ENCODE data around the gene CLEC2D.
A peak's percentile ranks its signal among the peaks of the same experiment; 100 is the strongest.

Gene CLEC2D

DNA sequence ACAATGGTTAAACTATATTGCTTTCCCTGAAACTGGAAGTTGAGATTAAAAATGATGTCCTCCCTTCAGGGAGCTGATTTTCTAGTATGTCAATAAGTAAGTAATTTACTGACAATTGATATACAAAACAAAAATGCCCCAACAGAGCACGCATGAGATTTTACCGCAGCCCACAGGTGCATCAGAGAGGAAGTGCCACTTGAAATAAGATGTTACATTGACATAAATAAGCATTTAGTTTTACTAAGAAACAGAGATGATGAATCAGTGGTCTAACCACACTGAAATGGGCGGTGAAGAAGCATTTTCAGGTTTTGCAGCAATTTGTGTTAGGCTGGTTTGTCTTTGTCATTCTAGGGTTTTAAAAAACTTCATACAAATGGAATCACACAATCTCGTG lies 72.2 kb downstream of the CLEC2D start:
- H3K4me3 ChIP-seq (ENCODE audit: low read depth, low read length), result no peak overlapping the region
- TF ChIP-seq, protein P1, sequence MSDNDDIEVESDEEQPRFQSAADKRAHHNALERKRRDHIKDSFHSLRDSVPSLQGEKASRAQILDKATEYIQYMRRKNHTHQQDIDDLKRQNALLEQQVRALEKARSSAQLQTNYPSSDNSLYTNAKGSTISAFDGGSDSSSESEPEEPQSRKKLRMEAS (IDR thresholded peaks at IDR 0.05; ENCODE audit: low read depth, low read length), result no peak
- TF ChIP-seq, protein P2, sequence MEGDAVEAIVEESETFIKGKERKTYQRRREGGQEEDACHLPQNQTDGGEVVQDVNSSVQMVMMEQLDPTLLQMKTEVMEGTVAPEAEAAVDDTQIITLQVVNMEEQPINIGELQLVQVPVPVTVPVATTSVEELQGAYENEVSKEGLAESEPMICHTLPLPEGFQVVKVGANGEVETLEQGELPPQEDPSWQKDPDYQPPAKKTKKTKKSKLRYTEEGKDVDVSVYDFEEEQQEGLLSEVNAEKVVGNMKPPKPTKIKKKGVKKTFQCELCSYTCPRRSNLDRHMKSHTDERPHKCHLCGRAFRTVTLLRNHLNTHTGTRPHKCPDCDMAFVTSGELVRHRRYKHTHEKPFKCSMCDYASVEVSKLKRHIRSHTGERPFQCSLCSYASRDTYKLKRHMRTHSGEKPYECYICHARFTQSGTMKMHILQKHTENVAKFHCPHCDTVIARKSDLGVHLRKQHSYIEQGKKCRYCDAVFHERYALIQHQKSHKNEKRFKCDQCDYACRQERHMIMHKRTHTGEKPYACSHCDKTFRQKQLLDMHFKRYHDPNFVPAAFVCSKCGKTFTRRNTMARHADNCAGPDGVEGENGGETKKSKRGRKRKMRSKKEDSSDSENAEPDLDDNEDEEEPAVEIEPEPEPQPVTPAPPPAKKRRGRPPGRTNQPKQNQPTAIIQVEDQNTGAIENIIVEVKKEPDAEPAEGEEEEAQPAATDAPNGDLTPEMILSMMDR (IDR thresholded peaks at IDR 0.05; ENCODE audit: low read depth, low read length), result no peak
- peak; percentile 49 for DNase-seq (ENCODE audit: low read depth)

DNA sequence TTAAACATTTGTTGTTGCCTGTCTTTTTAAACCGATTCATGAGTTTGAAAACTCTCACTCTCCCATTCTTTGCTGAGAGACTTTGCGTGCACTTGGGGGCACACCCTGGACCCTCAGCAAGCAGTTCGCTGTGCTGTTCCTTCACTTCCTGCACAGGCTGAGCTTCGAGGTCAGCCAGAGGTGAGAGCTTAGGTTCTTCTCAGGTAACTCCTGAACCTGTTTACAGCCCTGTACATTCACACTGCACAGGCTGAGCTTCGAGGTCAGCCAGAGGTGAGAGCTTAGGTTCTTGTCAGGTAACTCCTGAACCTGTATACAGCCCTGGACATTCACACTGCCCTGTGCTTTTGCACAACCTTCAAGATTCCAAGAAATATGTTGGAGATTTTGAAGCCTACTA lies 73.1 kb downstream of the CLEC2D start:
- no peak overlapping the region for H3K4me3 ChIP-seq (ENCODE audit: low read depth, low read length)
- no peak for DNase-seq (ENCODE audit: low read depth)
- no peak for TF ChIP-seq POLR2A (IDR thresholded peaks at IDR 0.05; ENCODE audit: extremely low read depth, insufficient read length)

DNA sequence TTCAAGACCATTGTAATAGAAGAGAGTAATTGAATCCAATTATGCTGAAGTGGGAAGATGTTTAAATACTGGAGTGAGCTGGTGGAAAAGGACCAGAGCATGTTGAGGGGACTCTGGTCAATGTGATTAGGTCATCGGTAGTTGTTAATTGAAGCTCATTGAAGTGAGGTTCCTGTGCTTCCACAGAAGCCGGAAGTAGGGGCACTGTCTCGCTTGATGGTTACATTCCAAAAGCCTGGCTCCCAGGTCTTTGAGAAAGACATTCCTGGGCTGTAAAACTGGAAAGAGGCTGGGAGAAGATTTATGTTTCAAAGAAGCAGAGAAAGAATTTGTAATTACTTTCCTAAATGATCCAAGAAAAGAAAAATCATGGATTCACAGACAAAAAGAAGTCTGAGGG lies 75.7 kb downstream of the CLEC2D start:
- H3K4me3 ChIP-seq (ENCODE audit: low read depth, low read length), result no peak overlapping the region
- TF ChIP-seq, protein P2 (IDR thresholded peaks at IDR 0.05; ENCODE audit: low read depth, low read length), result no peak
- TF ChIP-seq MYC (IDR thresholded peaks at IDR 0.05; ENCODE audit: low read depth, low read length) (no peak), POLR2A (IDR thresholded peaks at IDR 0.05; ENCODE audit: extremely low read depth, insufficient read length) (no peak)
- TF ChIP-seq, protein P1 (IDR thresholded peaks at IDR 0.05; ENCODE audit: low read depth, low read length), result no peak
- DNase-seq (ENCODE audit: low read depth), result no peak

Data from NB4 (cell line).